HG03196 (cell line): ENCODE results near the gene CFAP43.

Experiments used
- ATAC-seq: cut with Tn5 transposase; IDR thresholded peaks from one replicate; pipeline ENCODE4 v1.9.1; 2021; ENCODE audit not compliant: unreplicated experiment

The CFAP43 gene

GRCh38 chr10:104142081-104142480 is 90.1 kb downstream of the CFAP43 start:
- no peak for ATAC-seq

- no peak for ATAC-seq
These were observed 92.9 kb downstream of the CFAP43 start for GRCh38 chr10:104139221-104139620.

GRCh38 chr10:104138131-104138530 is 94.0 kb downstream of the CFAP43 start:
- no peak for ATAC-seq

- ATAC-seq = no peak
These were observed 102.1 kb downstream of the CFAP43 start for GRCh38 chr10:104130041-104130440.

DNA sequence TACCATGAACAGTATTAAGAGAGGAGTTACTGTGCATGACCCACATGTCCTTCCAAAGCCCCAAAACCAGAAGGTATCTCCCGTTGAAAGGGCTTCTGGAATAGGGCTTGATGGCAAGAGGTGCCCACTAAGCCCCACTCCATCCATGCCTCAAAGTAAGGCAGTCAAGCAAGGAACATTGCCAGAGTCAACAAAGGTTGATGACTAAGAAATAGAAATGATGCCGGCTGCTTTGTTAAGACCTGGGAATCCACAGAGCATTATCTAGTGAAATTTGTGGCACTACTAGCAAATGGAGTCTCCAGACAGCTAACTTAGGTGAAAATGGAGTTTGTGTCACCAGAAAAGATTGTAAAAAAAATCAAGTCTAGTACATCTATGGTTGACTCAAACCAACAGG is 104.0 kb downstream of the CFAP43 start:
- no peak for ATAC-seq

- ATAC-seq = no peak
These were observed 104.8 kb downstream of the CFAP43 start for GRCh38 chr10:104127411-104127810.

DNA sequence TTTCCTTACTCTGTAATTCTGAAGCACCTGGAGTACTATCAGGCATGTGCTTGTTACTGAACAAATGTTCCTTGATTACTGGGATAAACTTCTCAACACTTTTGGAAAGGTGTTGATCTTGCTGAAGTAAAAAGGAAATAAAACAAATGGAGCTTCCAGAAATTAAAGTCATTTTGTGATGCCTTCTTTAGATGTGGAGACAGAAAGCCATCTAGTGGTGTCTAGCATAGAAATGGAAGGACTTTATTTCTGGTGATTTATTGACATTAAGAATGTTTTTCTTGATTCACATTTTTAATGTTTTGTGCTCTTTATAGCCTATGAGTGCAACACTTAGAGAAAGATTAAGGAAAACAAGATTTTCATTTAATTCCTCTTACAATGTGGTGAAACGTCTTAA is 108.8 kb downstream of the CFAP43 start:
- ATAC-seq = no peak

- peak; percentile 5 for ATAC-seq
These were observed 109.7 kb downstream of the CFAP43 start for GRCh38 chr10:104122225-104123107.

DNA sequence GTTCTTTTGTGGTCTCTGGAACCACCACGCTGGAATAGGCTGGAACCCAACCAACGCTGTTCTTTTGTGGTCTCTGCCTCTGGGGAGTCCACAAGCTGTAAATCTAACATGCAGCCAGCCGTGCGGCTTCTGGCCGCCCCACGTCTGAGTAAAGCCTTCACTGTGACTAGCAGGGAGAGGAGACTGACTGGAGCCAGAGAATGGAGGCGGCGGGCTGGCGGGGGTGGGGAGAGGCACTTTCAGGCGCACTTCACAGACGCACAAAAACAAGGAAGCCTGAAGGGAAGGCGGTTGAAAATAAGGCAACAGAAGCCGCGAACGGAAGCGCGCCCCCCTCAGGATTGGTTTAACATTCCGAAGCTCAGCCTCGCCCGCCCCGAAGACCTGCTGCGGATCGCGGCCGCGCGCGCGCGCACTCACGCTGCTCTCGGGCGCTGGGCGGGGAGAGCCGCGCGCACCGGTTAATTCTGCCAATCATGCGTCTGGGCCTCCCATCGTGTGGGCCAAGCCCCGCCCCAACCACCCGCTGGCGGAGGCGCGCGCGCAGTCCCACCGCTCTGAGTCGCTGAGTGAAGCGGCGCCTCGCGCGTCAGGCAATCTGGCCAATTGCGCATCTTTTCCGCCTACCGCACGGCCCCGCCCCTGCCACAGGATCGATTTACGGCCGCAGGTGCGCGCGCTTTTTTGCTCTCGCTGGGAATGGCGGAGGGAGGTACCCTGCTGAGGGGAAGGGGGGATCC is 110.5 kb downstream of the CFAP43 start, which contains the start of gene SFR1:
TSS of gene SFR1 (plus strand) at position 687 of the 740 bp plus-strand sequence. CDS start at position 700, 13 bp downstream.
- peak; percentile 88 for ATAC-seq

GRCh38 chr10:104120903-104121484 is 111.2 kb downstream of the CFAP43 start:
- ATAC-seq = peak; percentile 36

DNA sequence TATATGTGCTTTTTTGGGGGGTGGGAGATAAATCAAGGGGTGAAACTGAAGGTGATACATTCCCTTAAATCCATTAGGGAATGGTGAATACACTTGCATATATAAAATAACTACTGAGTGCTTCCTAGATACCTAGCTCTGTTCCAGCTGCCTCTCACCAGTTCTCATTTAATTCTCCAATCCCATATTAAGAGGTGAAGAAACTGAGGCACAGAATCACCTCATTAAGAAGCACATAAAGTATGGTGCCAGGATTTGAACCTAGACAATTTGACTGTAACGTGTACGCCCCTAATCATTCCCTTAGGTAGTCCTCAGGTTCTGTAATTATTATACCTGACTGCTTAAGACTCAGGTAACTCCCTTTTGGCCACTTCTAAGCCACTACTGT is 111.7 kb downstream of the CFAP43 start:
- ATAC-seq = no peak

DNA sequence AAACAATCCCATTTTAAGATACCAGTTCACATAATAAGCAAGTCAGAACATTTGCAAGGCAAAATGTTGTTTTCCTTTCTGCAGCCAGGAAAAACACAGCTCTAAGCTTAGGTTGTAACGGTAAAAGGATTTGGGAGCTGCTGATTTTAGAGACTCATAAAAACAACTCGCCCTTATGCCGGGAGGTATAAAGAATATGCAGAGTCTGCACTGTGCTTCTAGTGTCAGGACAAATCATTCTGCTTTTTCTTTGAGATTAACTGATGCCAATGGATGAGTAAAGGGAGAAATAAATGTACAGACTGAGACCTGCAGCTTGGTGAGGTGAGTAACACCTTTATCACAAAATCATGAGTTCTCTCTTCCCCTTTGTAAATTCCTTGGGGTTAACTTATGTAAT is 112.2 kb downstream of the CFAP43 start:
- ATAC-seq = no peak

DNA sequence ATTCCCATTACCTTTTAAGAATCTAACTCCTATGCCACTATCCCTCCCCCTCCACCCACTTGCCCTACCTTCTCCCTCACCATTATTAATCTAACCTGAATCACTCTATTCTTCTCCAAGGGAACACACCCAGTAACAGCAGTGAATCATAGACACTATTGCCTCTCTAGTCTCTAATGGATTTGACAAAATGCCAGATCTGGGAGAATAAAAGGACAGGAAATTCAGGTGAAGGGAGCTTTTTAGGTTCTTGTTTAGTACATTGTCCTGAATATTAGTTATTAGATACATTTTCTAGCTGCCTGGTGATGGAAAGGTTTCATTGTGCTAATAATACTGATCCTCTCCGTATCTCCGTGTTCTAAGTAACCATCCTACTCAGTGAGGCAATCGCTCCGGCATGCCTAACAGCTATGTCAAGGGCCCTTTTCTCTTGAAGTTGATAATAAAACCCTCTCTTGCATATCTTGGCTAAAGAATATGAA is 114.3 kb downstream of the CFAP43 start:
- ATAC-seq = no peak

DNA sequence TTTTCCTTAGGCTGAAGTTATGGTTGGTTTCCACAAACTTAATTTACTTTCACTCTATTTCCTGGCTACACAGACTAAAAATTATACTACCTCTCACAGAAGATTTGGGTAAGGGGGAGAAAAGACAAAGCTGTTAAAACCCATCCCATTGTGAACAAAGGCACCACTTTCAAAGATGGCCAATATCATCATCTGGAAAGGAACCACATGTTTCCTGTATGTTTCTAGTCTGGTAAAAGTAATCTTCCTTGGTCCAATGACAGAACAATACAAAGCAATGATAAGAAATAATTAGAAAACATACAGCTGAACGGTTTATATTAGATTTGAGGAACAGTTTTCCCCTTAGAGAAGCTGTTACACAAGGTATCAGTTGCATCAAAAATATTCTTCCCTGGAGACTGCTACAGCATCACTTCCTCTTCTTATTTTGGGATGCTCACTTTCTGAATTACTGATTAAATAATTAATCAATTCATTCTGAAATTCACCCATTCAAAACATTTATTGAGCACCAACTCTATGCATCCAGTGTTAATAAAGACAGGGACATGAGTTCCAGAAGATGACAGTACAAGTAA is 118.7 kb downstream of the CFAP43 start:
- no peak for ATAC-seq

DNA sequence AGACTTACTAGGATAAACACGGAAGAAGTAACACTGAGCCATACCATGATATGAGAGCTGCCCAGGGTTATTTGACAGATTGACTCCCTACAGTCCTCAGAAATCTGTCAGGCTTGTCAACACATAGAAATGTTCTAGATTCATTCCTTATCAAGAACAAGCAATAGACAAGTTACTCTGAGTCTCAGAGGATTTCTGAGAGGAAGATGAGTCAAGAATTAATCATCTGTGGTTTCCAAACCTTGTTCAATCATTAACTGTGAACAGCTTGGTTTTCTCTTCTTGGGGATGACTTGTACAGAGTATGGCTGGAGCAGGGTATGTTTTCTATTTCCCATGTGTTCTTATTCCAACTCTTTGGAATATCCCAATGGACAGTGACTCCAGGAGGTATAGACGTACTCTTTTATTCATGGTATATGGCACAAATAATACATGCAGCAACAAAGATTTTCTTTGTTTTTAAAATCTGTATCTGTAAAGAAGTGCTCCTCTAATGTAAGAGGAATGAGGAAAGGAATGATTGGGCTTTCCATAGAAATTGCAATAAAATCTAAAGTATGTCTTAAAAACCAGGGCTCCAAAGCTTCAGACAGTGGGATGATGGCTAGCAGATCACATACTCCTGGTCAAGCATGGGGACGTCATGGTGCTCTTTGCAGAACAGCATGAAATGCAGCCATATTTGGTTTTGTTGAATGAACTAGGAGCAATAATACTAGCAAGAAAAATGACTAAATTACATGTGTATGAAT is 122.1 kb downstream of the CFAP43 start:
- peak; percentile 92 for ATAC-seq

GRCh38 chr10:104104926-104105325 is 127.2 kb downstream of the CFAP43 start:
- no peak for ATAC-seq

DNA sequence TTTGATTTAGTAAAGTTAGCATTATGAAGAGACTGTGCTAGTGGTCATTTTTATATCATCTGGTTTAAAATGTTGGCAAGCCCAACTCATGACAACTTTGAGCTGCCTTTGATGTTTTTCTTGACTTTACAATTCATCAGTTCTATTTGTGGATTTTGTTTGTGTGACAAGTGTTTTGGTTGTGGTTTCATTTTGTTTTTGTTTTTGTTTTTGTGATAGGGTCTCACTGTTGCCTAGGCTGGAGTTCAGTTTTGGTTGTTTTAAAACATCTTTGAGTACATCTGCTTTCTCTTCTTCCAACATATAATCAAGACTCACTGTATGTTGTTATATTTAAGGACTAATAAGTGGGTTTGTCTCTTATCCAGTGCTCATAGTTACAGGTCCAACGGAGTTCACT is 127.7 kb downstream of the CFAP43 start:
- no peak for ATAC-seq

GRCh38 chr10:104103956-104104355 is 128.2 kb downstream of the CFAP43 start:
- no peak for ATAC-seq

DNA sequence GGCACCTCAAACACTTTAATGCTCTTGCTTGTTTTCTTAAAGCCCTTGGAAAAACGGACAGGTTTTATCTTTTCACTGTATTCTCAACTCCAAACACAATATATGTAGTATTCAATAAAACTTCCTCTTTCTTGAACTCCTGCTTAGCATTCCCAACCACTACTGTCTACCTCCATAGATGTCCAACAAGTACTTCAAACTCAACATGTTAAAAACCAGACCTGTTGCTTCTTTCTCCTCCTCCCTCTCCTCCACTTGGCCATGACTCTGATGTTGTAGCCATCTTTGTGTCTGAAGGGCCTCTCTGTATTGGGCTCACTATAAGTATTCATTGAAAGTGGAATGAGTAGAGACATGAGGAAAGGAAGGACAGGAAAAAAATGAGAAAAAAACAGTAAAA is 130.3 kb downstream of the CFAP43 start:
- no peak for ATAC-seq

DNA sequence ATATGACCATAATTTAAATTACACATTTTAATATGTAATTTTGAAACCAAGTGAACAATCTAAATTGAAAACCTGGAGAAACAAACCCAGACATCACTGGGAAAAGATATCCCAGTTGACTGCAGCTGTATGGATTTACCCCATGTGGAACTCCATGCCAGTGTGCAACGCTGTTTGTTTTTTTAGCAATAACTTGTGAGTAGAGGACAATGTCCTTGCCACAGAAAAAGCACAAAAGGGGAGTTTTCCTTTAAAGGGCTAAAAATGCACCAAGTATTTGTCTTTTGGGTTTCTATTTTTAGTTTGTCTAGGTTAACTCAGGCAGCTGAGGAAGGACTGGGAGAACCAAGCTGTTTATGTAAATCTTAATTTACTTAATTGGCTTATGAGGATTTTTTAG is 131.4 kb downstream of the CFAP43 start:
- ATAC-seq = no peak
